ENCODE data around the gene PHLPP2. TPM values are rescaled to one million over a fixed set of nuclear protein-coding genes. Genes with fewer than 3 reads are reported as not detected.

The PHLPP2 gene
- total RNA-seq, 1 donor from 2014 or later: 18.7 TPM

DNA sequence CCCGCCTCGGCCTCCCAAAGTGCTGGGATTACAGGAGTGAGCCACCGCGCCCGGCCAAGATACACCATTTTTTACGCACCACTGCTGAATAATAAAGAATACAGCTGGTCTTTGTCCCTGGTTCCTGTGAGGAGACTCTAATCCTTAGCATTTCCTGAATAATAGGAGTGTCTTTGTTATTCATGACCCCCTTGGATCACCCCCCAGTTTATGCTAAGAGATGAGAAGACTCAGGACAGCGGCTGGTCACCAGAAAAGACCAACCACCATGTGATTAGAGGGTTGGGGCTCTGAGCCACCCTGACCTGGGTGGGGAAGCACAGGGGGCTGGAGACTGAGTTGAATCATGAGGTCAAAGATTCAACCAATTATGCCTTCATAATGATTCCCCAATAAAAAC, 17.3 kb downstream of the PHLPP2 start:
- H3K9me3 Mint-ChIP-seq: no peaks in the 10 kb centered on the region
- DNase-seq (ENCODE audit: low read depth, low spot score): no peak
- peak overlapping the region; percentile 62 for H3K27ac Mint-ChIP-seq (ENCODE audit: unreplicated experiment)
- TF ChIP-seq, protein P1, sequence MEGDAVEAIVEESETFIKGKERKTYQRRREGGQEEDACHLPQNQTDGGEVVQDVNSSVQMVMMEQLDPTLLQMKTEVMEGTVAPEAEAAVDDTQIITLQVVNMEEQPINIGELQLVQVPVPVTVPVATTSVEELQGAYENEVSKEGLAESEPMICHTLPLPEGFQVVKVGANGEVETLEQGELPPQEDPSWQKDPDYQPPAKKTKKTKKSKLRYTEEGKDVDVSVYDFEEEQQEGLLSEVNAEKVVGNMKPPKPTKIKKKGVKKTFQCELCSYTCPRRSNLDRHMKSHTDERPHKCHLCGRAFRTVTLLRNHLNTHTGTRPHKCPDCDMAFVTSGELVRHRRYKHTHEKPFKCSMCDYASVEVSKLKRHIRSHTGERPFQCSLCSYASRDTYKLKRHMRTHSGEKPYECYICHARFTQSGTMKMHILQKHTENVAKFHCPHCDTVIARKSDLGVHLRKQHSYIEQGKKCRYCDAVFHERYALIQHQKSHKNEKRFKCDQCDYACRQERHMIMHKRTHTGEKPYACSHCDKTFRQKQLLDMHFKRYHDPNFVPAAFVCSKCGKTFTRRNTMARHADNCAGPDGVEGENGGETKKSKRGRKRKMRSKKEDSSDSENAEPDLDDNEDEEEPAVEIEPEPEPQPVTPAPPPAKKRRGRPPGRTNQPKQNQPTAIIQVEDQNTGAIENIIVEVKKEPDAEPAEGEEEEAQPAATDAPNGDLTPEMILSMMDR (conservative IDR thresholded peaks at IDR 0.05): no peak
- no peaks in the 10 kb centered on the region for H3K27me3 Mint-ChIP-seq (ENCODE audit: low read depth)
- no peak overlapping the region for H3K4me3 Mint-ChIP-seq
- H3K4me1 Mint-ChIP-seq: peaks cover 26% of the 10 kb centered on the region
- peaks cover 5% of the 10 kb centered on the region for H3K36me3 Mint-ChIP-seq (ENCODE audit: low read depth)

- peaks cover 5% of the 10 kb centered on the region for H3K36me3 Mint-ChIP-seq (ENCODE audit: low read depth)
- DNase-seq (ENCODE audit: low read depth, low spot score): no peak
- H3K4me1 Mint-ChIP-seq: peaks cover 26% of the 10 kb centered on the region
- no peaks in the 10 kb centered on the region for H3K9me3 Mint-ChIP-seq
- no peaks in the 10 kb centered on the region for H3K27me3 Mint-ChIP-seq (ENCODE audit: low read depth)
- TF ChIP-seq, protein P1 (conservative IDR thresholded peaks at IDR 0.05): no peak
- no peak overlapping the region for H3K27ac Mint-ChIP-seq (ENCODE audit: unreplicated experiment)
- no peak overlapping the region for H3K4me3 Mint-ChIP-seq
These were observed 18.5 kb downstream of the PHLPP2 start for GRCh38 chr16:71706046-71706445.

DNA sequence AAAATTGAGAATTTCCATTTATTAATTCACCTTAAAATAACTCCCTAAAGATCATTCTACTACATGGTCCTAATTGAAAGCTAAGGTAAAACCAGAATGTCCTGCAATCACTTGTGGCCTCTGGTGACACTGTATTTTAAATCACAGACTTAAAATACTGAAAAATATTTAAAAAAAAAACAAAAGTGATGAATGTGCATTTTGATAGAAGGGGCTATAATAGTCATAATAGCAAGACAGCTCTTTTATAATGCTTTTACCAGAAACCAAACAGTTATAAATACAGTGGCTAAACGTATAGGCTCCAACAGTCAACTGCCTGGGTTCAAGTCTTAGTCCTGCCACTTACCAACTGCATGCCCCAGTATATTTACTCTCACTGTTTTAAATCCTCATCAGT, 21.2 kb downstream of the PHLPP2 start:
- peaks cover 19% of the 10 kb centered on the region for H3K4me1 Mint-ChIP-seq
- no peak overlapping the region for H3K27ac Mint-ChIP-seq (ENCODE audit: unreplicated experiment)
- no peaks in the 10 kb centered on the region for H3K27me3 Mint-ChIP-seq (ENCODE audit: low read depth)
- no peak overlapping the region for H3K4me3 Mint-ChIP-seq
- H3K9me3 Mint-ChIP-seq: no peaks in the 10 kb centered on the region
- DNase-seq (ENCODE audit: low read depth, low spot score): no peak
- H3K36me3 Mint-ChIP-seq (ENCODE audit: low read depth): peaks cover 5% of the 10 kb centered on the region
- TF ChIP-seq, protein P1 (conservative IDR thresholded peaks at IDR 0.05): no peak

DNA sequence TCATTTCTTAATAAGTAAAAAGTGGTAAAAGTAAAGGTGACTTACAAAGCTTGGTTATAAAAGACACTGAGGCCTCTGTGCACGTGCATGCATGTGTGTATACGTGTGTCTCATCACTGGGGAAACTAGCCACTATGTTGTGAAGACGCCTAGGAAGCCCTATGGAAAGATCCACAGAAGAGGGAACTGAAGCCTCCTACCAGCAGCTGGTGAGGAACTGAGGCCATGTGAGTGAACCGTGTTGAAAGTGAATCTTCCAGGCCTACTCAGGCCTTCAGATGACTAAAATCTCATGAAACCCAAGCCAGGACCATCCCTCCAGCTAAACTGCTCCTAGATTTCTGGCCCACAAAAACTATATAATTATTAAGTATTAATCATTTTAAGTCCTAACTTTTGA, 23.7 kb downstream of the PHLPP2 start:
- no peaks in the 10 kb centered on the region for H3K27me3 Mint-ChIP-seq (ENCODE audit: low read depth)
- H3K36me3 Mint-ChIP-seq (ENCODE audit: low read depth): no peaks in the 10 kb centered on the region
- no peak overlapping the region for H3K4me3 Mint-ChIP-seq
- TF ChIP-seq, protein P1 (conservative IDR thresholded peaks at IDR 0.05): no peak
- H3K9me3 Mint-ChIP-seq: no peaks in the 10 kb centered on the region
- peaks cover 6% of the 10 kb centered on the region for H3K4me1 Mint-ChIP-seq
- no peak for DNase-seq (ENCODE audit: low read depth, low spot score)
- no peak overlapping the region for H3K27ac Mint-ChIP-seq (ENCODE audit: unreplicated experiment)

- H3K36me3 Mint-ChIP-seq (ENCODE audit: low read depth): no peaks in the 10 kb centered on the region
- DNase-seq (ENCODE audit: low read depth, low spot score): no peak
- no peak overlapping the region for H3K27ac Mint-ChIP-seq (ENCODE audit: unreplicated experiment)
- no peaks in the 10 kb centered on the region for H3K4me1 Mint-ChIP-seq
- H3K27me3 Mint-ChIP-seq (ENCODE audit: low read depth): no peaks in the 10 kb centered on the region
- H3K9me3 Mint-ChIP-seq: no peaks in the 10 kb centered on the region
- H3K4me3 Mint-ChIP-seq: no peak overlapping the region
- TF ChIP-seq, protein P1 (conservative IDR thresholded peaks at IDR 0.05): no peak
These were observed 26.0 kb downstream of the PHLPP2 start for GRCh38 chr16:71698491-71698890.

DNA sequence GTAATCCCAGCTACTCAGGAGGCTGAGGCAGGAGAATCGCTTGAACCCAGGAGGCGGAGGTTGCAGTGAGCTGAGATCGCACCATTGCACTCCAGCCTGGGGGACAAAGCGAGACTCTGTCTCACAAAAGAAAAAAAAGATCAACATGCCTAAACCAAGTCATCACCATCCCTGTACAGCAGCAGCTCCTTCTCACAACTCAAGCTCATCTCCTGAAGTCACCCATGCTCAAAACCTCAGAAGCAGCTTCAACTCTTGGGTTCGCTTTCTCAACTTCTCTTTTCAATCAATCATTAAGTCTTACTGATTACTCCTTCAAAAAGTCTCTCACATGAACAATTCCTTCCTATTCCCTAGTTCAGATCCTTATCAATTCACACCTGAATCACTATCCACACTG, 31.3 kb downstream of the PHLPP2 start:
- H3K36me3 Mint-ChIP-seq (ENCODE audit: low read depth): peaks cover 8% of the 10 kb centered on the region
- no peak overlapping the region for H3K27ac Mint-ChIP-seq (ENCODE audit: unreplicated experiment)
- DNase-seq (ENCODE audit: low read depth, low spot score): no peak
- H3K27me3 Mint-ChIP-seq (ENCODE audit: low read depth): no peaks in the 10 kb centered on the region
- H3K9me3 Mint-ChIP-seq: no peaks in the 10 kb centered on the region
- TF ChIP-seq, protein P1 (conservative IDR thresholded peaks at IDR 0.05): no peak
- no peak overlapping the region for H3K4me3 Mint-ChIP-seq
- peaks cover 6% of the 10 kb centered on the region for H3K4me1 Mint-ChIP-seq
